ENCODE results near the gene TMC4.
A peak's percentile ranks its signal among the peaks of the same experiment; 100 is the strongest.

Gene TMC4

DNA sequence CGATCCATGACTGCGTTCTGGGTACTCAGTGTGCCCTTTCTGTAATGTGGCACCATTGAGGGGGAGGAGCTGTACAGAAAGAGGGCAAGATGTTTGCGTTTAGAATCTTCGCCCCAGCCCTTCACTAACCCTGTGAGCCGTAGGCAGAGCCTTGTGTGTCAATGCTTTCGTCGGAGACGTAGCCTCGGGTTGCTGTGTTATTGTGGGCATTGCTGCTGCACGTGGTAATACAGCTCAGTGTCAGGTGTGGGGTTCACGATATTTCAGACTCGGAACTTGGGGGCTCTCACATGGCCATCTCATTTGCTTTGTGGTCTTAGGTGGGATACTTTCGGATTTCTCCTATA lies 33.8 kb upstream of the TMC4 start:
- peak overlapping the region; percentile 23 for H3K4me3 ChIP-seq (replicated peaks; ENCODE audit: low read depth, low read length)
- no peak for TF ChIP-seq CTCF (IDR thresholded peaks at IDR 0.05; ENCODE audit: low read depth, low read length, missing control alignments)

GRCh38 chr19:54206030-54206830 lies 33.3 kb upstream of the TMC4 start:
- H3K4me3 ChIP-seq (replicated peaks; ENCODE audit: low read depth, low read length) = peak overlapping the region; percentile 97
- no peak for DNase-seq (ENCODE audit: extremely low read depth, low read depth)
- no peak for TF ChIP-seq CTCF (IDR thresholded peaks at IDR 0.05; ENCODE audit: low read depth, low read length, missing control alignments)

More for the DNA sequence above, 33.8 kb upstream of the TMC4 start:
- DNase-seq (ENCODE audit: extremely low read depth, low read depth) = no peak

GRCh38 chr19:54204767-54205468 lies 32.0 kb upstream of the TMC4 start:
- DNase-seq (ENCODE audit: extremely low read depth, low read depth) = no peak
- H3K4me3 ChIP-seq (replicated peaks; ENCODE audit: low read depth, low read length) = peak overlapping the region; percentile 97
- no peak for TF ChIP-seq CTCF (IDR thresholded peaks at IDR 0.05; ENCODE audit: low read depth, low read length, missing control alignments)

GRCh38 chr19:54203151-54203611 lies 30.2 kb upstream of the TMC4 start:
- no peak for DNase-seq (ENCODE audit: extremely low read depth, low read depth)
- peak overlapping the region; percentile 97 for H3K4me3 ChIP-seq (replicated peaks; ENCODE audit: low read depth, low read length)
- no peak for TF ChIP-seq CTCF (IDR thresholded peaks at IDR 0.05; ENCODE audit: low read depth, low read length, missing control alignments)

DNA sequence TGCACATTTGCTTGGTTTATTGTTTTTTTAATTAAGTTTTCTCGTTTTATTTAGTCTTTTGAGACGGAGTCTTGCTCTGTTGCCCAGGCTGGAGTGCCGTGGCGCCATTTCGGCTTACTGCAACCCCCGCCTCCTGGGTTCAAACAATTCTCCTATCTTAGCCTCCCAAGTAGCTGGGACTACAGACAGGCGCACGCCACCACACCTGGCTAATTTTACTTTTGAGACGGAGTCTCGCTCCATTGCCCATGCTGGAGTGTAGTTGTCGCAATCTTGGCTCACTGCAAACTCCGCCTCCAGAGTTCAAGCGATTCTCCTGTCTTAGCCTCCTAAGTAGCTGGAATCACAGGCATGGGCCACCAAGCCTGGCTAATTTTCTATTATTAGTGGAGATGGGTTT lies 29.0 kb upstream of the TMC4 start:
- peak overlapping the region; percentile 97 for H3K4me3 ChIP-seq (replicated peaks; ENCODE audit: low read depth, low read length)
- TF ChIP-seq CTCF (IDR thresholded peaks at IDR 0.05; ENCODE audit: low read depth, low read length, missing control alignments) = no peak
- no peak for DNase-seq (ENCODE audit: extremely low read depth, low read depth)

GRCh38 chr19:54201172-54201701 lies 28.3 kb upstream of the TMC4 start:
- peak overlapping the region; percentile 97 for H3K4me3 ChIP-seq (replicated peaks; ENCODE audit: low read depth, low read length)
- TF ChIP-seq CTCF (IDR thresholded peaks at IDR 0.05; ENCODE audit: low read depth, low read length, missing control alignments) = no peak
- DNase-seq (ENCODE audit: extremely low read depth, low read depth) = no peak

Data from HFF-Myc (cell line).